ENCODE measurements around the gene RPS17. TPM values are rescaled to one million over a fixed set of nuclear protein-coding genes. Genes with fewer than 3 reads are reported as not detected.

The RPS17 gene
- total and polyA plus RNA-seq, 2 of the 4 experiments (the other 2 are of a cell fraction), result 2,617 to 4,201 TPM

DNA sequence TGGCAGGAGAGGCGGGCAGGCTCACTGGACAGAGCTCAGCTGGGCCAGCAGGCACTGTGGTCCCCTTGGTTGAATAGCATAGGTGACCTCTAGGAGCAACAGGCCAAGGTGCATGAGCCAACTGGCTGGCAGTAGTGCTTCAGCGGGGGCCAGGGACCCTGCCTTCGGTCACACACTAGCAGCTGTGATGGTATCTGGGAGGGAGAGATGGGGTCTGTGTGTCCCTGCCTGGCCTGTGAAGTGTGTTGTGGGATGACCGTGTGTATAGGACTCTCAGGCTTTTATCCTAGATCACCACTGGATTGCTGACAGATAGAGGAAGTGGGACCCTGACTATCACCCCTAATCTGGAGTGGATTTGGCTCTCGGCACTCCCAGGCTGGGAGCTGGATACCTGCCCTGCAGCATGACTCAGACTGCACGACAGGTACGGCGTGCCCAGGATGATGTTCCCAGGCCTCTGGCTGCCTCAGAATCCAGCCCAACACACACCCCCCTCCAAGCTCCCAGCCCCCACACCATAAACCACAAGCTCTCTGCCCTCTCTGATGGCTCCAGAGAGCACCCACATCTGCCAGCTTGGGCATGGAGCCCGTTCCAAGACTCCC is 7.8 kb downstream of the RPS17 start:
- Histone ChIP-seq H3K36me3 (ENCODE audit: control insufficient read depth, insufficient read depth, low read length) (peaks cover 29% of the 10 kb centered on the region), H3K4me1 (ENCODE audit: control insufficient read depth, insufficient read depth, low read length) (no peaks in the 10 kb centered on the region; the same call in 1 of the 2 replicates), H4K20me1 (ENCODE audit: insufficient read depth, low read length) (peaks cover 23% of the 10 kb centered on the region), H3K4me3 (ENCODE audit: insufficient read depth, low read depth, low read length) (no peak overlapping the region), H3K27me3 (ENCODE audit: control insufficient read depth, insufficient read depth, low read length) (no peaks in the 10 kb centered on the region), H2AK9ac (replicated peaks; ENCODE audit: low read depth, low read length, poor library complexity) (no peak overlapping the region), H3K79me1 (ENCODE audit: low read depth in 1 of 2, low read length in 2 of 2) (peaks cover 14 to 25% of the 10 kb centered on the region in 2 experiments), H3K9ac (ENCODE audit: low read depth, low read length) (no peak overlapping the region), H2BK5ac (ENCODE audit: low read depth, low read length, poor library complexity, severe bottlenecking) (no peak overlapping the region), H3K23ac (ENCODE audit: low read depth, low read length) (no peak overlapping the region), H2BK20ac (ENCODE audit: low read depth, low read length) (no peak overlapping the region), H3K4me2 (ENCODE audit: low read depth, low read length) (no peak overlapping the region), H4K91ac (ENCODE audit: insufficient read depth, low read depth, low read length) (no peak overlapping the region), H3K4ac (ENCODE audit: low read depth, low read length) (no peak overlapping the region), H3K56ac (ENCODE audit: extremely low read depth, insufficient read depth, low read length) (no peak overlapping the region), H2BK15ac (ENCODE audit: low read depth, low read length) (no peak overlapping the region), H2AK5ac (ENCODE audit: low read depth, low read length) (no peak overlapping the region), H4K5ac (ENCODE audit: low read depth, low read length) (no peak overlapping the region), H3K9me3 (ENCODE audit: control insufficient read depth, insufficient read depth, low read length) (no peaks in the 10 kb centered on the region), H3K27ac (ENCODE audit: insufficient read depth, low read length) (no peak overlapping the region), H3K18ac (ENCODE audit: low read depth, low read length) (no peak overlapping the region), H3K9me1 (ENCODE audit: insufficient read depth, low read length) (0 out of 2 replicates have a peak, but pooled peaks cover 2% of the 10 kb centered on the region), H3K14ac (replicated peaks; ENCODE audit: low read depth, low read length) (no peak overlapping the region), H2BK120ac (ENCODE audit: low read depth, low read length) (no peak overlapping the region), H2AFZ (replicated peaks; ENCODE audit: low read length, poor library complexity) (no peak overlapping the region), H4K8ac (ENCODE audit: low read depth in 2 of 2, low read length in 2 of 2) (no peak overlapping the region)
- no peak for DNase-seq
- intact Hi-C loops (cut with micrococcal nuclease) (no loop called here), in situ Hi-C loops (cut with MboI; ENCODE audit: low sequenced_read_pairs) (loop anchor here (10.0 kb wide), 3 partner anchors 158 to 472 kb away; no protein-coding TSS in a partner anchor), dilution Hi-C loops (cut with HindIII; ENCODE audit: low sequenced_read_pairs, unreplicated experiment) (no loop called here)
- ChIA-PET CTCF (interaction anchor here (0.6 kb wide), 1 partner anchor 264 kb away, joined by 4 read pairs; no protein-coding TSS in a partner anchor), POLR2A (ENCODE audit: unreplicated experiment) (no interaction called here)
- WGBS, 2 experiments (ENCODE audit: extremely low coverage in 2 of 2, insufficient read length in 1 of 2), result 78% methylated on average over 5 of the region's 9 CpGs; no CpG with 5 or more reads in 1 of the 2 experiments
- ATAC-seq (ENCODE audit: low read depth), result no peak
- BruUV-seq (replicated peaks), result no TSS peak
- TF ChIP-seq RCOR1 (IDR thresholded peaks at IDR 0.05; ENCODE audit: insufficient replicate concordance, low read length) (no peak), RAD21 (IDR thresholded peaks at IDR 0.05; ENCODE audit: low read length) (no peak)

Measured in IMR-90 (cell line).